Uterus (tissue), 2 donors: Measurements from ENCODE around the gene KASH5.

Source experiments
- POLR2A ChIP-seq, 2 donors: fragments of 450-650 bp; IDR thresholded peaks; one replicate each; pipeline ENCODE4 v1.6.1; 2016; ENCODE audit warnings: antibody characterized with exemption in 2 of 2, mild to moderate bottlenecking in 1 of 2, moderate library complexity in 1 of 2
- TF ChIP-seq, protein P1 (sequence below), 4 experiments: fragments of 200-600 bp in 2 of 4; fragments of 450-650 bp in 2 of 4; sonication (generic) in 2 of 4; IDR thresholded peaks; one replicate each; pipeline ENCODE4 v1.5.1; 2016 to 2019; ENCODE audit warnings: antibody characterized with exemption in 4 of 4, mild to moderate bottlenecking in 2 of 4, moderate library complexity in 1 of 4

DNA sequence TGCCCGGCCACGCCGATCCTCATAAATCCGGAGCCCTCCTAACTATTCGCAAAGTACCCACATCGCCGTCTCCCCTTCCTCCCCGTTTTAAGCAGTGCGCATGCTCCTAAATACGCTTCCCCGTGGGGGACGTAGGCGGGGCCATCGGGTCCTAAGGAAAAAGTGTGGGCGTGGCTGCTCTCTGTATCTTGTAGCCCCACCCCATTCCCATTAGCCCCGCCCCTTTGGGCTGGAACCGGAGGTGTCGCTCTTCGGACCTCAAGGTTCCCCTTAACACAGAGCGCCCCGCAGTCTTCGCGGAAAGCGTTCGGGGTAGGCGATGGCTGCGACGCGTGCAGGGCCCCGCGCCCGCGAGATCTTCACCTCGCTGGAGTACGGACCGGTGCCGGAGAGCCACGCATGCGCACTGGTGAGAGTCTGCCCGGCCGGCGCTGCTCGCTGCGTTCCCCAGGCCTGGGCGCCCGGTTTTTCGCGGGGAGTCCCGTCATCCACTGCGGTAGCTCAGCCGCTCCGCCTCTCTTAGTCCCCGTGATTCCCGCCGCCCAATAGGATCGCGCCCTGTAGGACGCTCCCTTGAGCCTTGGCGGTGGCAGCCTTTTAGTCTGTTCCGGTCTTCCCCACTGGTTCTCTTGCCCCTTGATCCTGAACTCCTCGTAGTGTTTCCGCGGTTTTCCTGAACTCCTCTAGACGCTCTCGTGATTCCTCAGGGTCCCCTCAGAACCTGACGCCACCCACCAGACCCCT lies 65.1 kb downstream of the KASH5 start, which contains the start of gene ALDH16A1:
- TF ChIP-seq POLR2A (IDR thresholded peaks at IDR 0.05), result peak; percentile 63 to 91
- TF ChIP-seq, protein P1, sequence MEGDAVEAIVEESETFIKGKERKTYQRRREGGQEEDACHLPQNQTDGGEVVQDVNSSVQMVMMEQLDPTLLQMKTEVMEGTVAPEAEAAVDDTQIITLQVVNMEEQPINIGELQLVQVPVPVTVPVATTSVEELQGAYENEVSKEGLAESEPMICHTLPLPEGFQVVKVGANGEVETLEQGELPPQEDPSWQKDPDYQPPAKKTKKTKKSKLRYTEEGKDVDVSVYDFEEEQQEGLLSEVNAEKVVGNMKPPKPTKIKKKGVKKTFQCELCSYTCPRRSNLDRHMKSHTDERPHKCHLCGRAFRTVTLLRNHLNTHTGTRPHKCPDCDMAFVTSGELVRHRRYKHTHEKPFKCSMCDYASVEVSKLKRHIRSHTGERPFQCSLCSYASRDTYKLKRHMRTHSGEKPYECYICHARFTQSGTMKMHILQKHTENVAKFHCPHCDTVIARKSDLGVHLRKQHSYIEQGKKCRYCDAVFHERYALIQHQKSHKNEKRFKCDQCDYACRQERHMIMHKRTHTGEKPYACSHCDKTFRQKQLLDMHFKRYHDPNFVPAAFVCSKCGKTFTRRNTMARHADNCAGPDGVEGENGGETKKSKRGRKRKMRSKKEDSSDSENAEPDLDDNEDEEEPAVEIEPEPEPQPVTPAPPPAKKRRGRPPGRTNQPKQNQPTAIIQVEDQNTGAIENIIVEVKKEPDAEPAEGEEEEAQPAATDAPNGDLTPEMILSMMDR (IDR thresholded peaks at IDR 0.05), result peak in 1 of 4 experiments; percentile 3
